ENCODE data around the gene MGMT.

MGMT gene

GRCh38 chr10:129601737-129602136 lies 134.7 kb downstream of the MGMT start:
- no peak for DNase-seq

GRCh38 chr10:129602938-129603535 lies 136.0 kb downstream of the MGMT start:
- no peak for DNase-seq

GRCh38 chr10:129604333-129605032 lies 137.4 kb downstream of the MGMT start:
- no peak for DNase-seq

GRCh38 chr10:129605266-129605985 lies 138.4 kb downstream of the MGMT start:
- DNase-seq: no peak

- DNase-seq: no peak
Observed at GRCh38 chr10:129605986-129606518, 139.0 kb downstream of the MGMT start.

DNA sequence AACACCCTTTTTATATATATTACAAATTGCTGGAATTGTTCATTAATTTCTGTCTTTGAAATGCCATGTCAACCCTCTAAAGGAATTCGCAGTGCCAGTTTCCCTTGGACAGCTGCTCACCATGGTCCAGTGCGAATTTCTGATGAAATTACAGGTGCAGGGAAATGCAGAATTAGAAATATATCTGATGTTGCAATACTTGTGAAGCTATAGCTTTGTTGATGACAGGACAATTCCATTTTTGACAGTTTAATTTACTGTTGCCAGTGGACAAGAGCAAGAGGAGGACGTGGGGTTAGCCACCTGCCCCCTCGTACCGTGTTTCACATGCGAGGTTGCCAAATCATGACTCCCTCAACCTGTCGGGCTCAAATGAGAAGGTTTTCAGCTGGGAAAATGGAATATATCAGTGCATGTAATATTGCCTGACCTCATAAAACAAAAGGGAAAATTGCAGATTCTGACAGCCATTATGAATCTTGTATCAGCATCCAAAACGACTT lies 140.6 kb downstream of the MGMT start:
- no peak for DNase-seq

GRCh38 chr10:129608653-129609052 lies 141.6 kb downstream of the MGMT start:
- DNase-seq: no peak

GRCh38 chr10:129609551-129609950 lies 142.5 kb downstream of the MGMT start:
- no peak for DNase-seq

GRCh38 chr10:129612481-129613109 lies 145.6 kb downstream of the MGMT start:
- no peak for DNase-seq

DNA sequence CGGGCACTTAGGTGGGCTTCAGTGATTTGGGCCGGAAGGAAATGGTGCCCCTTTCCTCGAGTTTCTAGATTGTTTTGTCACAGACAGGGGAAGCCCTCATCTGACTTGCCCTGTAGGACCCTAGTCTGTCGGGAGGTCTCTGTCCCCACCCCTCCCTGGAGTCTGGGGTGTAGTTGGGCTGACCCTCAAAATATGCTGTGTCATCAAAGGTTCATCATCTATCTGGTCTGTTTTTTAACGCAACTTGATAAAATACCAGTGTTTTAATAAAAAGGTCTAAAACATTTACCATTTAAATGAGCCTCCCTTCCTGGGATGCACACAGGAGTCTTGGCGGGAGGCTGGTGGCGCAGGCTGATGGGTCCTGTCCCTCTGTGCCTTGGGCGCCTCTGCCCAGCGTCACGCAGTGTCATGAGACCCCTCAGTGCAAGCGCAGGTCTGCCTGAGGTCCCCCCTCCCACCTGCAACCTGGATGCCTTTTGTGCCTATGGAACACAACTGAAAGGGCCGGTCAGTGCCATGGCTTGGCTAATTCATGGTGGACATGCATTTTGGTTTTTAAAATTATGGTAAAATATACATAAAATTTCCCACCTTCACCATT lies 146.4 kb downstream of the MGMT start:
- no peak for DNase-seq

DNA sequence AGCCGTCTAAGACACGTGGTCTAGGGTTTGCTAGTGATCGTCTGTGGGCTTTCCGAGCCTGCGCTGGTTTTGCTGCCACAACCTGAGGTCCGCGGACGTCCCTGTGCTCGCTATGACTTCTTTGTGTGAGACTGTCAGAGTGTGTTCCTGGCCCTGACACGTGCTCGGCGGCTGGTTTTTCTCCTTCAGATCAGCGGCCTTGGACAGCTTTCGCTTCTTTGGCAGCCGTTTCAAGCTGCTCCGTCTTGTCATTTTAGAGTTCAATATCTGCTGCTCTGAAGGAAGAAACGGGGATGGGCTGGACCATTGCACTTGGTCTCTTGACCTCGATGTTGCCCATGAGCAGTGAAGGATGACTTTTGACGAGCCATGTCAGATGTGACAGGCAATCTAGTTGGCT lies 147.3 kb downstream of the MGMT start:
- DNase-seq: no peak

GRCh38 chr10:129615381-129615780 lies 148.3 kb downstream of the MGMT start:
- no peak for DNase-seq

GRCh38 chr10:129615921-129616525 lies 149.0 kb downstream of the MGMT start:
- no peak for DNase-seq

GRCh38 chr10:129617768-129618167 lies 150.7 kb downstream of the MGMT start:
- no peak for DNase-seq

DNA sequence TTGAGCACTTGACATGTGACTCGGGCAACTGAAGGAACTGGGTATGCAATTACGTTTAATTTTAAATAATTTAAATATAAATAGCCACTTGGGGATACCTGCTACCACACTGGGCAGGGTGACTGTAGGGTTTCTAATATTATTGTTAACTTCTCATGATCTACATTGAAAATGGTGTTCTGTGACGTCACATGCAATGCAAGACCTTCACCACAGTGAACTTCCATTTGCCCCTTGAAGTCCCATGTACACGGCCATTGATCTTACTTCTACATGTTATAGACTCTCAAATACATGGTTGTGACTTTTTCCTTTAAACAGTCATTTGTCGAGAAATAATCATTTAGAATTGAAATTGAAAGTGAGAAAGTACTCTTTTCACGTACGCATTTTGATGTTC lies 154.0 kb downstream of the MGMT start:
- DNase-seq: no peak

DNA sequence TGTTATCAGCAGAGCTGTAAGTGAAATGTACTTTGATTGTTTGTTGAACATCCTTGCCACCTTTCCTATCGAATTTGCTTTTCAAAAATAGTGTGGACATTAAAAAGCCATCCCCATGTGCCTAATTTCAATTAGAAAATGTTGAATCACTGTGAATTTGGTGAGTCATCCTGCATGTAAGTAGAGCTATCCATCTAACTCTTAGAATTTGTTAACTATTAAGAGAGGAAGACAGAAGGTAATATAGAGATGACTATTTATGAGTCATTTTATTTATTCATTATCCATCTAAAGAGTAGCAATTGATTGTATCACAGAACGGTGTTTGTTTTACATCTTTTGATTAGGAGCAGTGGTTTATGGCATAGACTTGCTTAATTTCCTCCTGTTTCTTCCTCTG lies 154.7 kb downstream of the MGMT start:
- no peak for DNase-seq

- no peak for DNase-seq
Observed at GRCh38 chr10:129622291-129622690, 155.2 kb downstream of the MGMT start.

GRCh38 chr10:129622736-129623135 lies 155.7 kb downstream of the MGMT start:
- no peak for DNase-seq

- no peak for DNase-seq
Observed at GRCh38 chr10:129624526-129624925, 157.5 kb downstream of the MGMT start.

- DNase-seq: no peak
Observed at GRCh38 chr10:129626309-129626708, 159.3 kb downstream of the MGMT start.

- DNase-seq: no peak
Observed at GRCh38 chr10:129626796-129627435, 159.9 kb downstream of the MGMT start.

- DNase-seq: no peak
Observed at GRCh38 chr10:129627442-129627841, 160.4 kb downstream of the MGMT start.

Measured in left hindlimb (tissue), 1 donor.